H1 (cell line): ENCODE measurements around the gene DCANP1. TPM values are rescaled to one million over a fixed set of nuclear protein-coding genes. Genes with fewer than 3 reads are reported as not detected.

Experiments used
- RNF2 ChIP-seq: fragments of 200-900, 300-1000 bp; sonication (generic); IDR thresholded peaks from 2 replicates; pipeline ENCODE4 v1.7.1; 2016; ENCODE audit warnings: borderline replicate concordance, low read depth, mild to moderate bottlenecking, antibody characterized with exemption, low read length; ENCODE audit not compliant: poor library complexity, severe bottlenecking; ENCODE audit errors: missing control alignments
- TCF12 ChIP-seq: IDR thresholded peaks from 2 replicates; pipeline ENCODE4 v1.6.1; 2011; ENCODE audit warnings: low read depth, mild to moderate bottlenecking, low read length
- ZNF274 ChIP-seq: IDR thresholded peaks from 2 replicates; pipeline ENCODE4 v1.7.0; 2012; ENCODE audit warnings: low read length, borderline replicate concordance; ENCODE audit errors: extremely low read depth
- polyA plus RNA-seq, 7 experiments: library from polyadenylated mRNA; depleted of rRNA in 3 of 7; stranded (reverse) in 5 of 7; unstranded in 2 of 7; fragments of >200 nt in 5 of 7; fragments of 200-250 nt in 2 of 7; gene quantifications; 1 replicate in 5 of 7; 2 replicates in 1 of 7; 4 replicates in 1 of 7; pipeline versions ENCODE4 v1.2.1 to v1.2.3, GENCODE V29; 2011 to 2013; ENCODE audit warnings: missing spikeins in 2 of 7, mixed read lengths in 2 of 7
- total RNA-seq: library from RNA; stranded (reverse); fragmentation: NEBNext Ultra II Directional; extraction: Animal tissue kit (Norgen Biotek cat#: 25700); gene quantifications from 2 replicates; pipeline ENCODE4 v1.2.1, GENCODE V29; 2021
- TF ChIP-seq, protein P1 (sequence below): IDR thresholded peaks from 2 replicates; pipeline ENCODE4 v1.6.1; 2011; ENCODE audit warnings: low read depth, mild to moderate bottlenecking, low read length; ENCODE audit not compliant: insufficient read depth

Gene DCANP1
- total and polyA plus RNA-seq, 2 of the 8 experiments (the other 6 are each of a cell fraction or from before 2014, with no cell fraction given) = not detected

DNA sequence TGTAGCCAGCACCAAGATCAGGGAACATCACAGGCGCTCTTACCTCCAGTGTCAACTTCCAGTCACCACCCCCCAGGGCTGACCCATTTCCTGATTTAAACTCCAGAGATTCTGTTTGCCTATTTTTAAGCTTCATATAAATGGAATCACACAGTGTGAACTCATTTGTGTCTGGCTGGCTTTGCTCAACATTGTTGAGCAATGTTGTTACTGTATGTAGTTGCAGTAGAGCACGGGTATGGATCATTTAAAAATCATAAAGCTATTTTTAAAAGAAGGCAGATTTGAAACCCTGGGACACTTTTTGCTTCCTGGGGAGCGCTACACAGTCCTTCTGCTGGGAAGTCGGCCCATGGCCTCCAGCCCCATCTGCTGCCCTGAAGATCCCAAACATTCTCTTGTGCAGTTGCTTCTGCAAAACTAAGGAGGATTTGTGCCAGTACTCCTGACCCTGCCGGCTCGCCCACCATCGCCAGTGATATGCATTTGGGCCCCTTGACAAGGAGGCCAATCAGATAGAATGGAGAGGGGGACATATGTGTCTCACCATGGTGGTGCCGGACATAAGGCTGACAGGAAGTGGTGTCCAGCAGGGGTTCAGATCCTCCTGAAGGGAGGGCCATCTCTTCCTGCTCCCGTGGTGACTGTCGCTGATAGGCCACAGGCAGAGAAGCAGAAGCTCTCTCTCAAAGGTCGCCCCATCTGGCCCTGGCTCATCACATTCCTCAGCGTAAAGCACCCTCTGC lies 13.3 kb downstream of the DCANP1 start (continued):
- TF ChIP-seq, protein P1, sequence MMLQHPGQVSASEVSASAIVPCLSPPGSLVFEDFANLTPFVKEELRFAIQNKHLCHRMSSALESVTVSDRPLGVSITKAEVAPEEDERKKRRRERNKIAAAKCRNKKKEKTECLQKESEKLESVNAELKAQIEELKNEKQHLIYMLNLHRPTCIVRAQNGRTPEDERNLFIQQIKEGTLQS = no peak
- no peak for TF ChIP-seq ZNF274
- TF ChIP-seq RNF2 = no peak
- no peak for TF ChIP-seq TCF12
